H1 (cell line): ENCODE data around the gene ADRM1. TPM values are rescaled to one million over a fixed set of nuclear protein-coding genes. Genes with fewer than 3 reads are reported as not detected.

Source experiments
- CTCF ChIA-PET: fragments of 300-600 bp; sonication (Branson Sonifier 250); formaldehyde crosslinking; loops from one replicate; lab custom pipeline; 2021; ENCODE audit not compliant: partially characterized antibody; lab: Charles Lee
- POLR2A ChIA-PET: fragments of 300-600 bp; sonication (Branson Sonifier 250); formaldehyde crosslinking; loops from one replicate; lab custom pipeline; 2021; ENCODE audit warnings: inconsistent platforms; ENCODE audit not compliant: partially characterized antibody; lab: Charles Lee
- DNase-seq, 2 experiments: peaks; one replicate each; pipeline versions ENCODE4 v3.0.0 to v3.0.0-alpha.2; 2010 to 2022; ENCODE audit warnings: low spot score in 2 of 2, low read depth in 1 of 2, mixed read lengths in 1 of 2
- FAIRE-seq: peaks from 2 replicates; lab custom pipeline; 2011; peaks lifted over from hg19 to GRCh38; lab: Jason Lieb, UNC
- H2AFZ ChIP-seq: 2 replicates; pipeline ENCODE4 v1.8.1; 2012; ENCODE audit warnings: low read length, inconsistent platforms
- H2AK5ac ChIP-seq: 2 replicates; pipeline ENCODE4 v1.6.1; 2013; ENCODE audit warnings: low read depth, low read length
- H2BK120ac ChIP-seq: replicated peaks from 2 replicates; pipeline ENCODE3; 2013; ENCODE audit warnings: low read depth, low read length, inconsistent platforms
- H2BK12ac ChIP-seq: 2 replicates; pipeline ENCODE4 v1.6.1; 2013; ENCODE audit warnings: low read depth, low read length
- H2BK15ac ChIP-seq: 2 replicates; pipeline ENCODE4 v1.6.1; 2013; ENCODE audit warnings: low read length
- H2BK20ac ChIP-seq: 2 replicates; pipeline ENCODE4 v1.6.1; 2013; ENCODE audit warnings: low read length
- H2BK5ac ChIP-seq: 2 replicates; pipeline ENCODE4 v1.6.1; 2013; ENCODE audit warnings: low read depth, low read length
- H3K14ac ChIP-seq: 2 replicates; pipeline ENCODE4 v1.6.1; 2013; ENCODE audit warnings: inconsistent platforms; ENCODE audit not compliant: insufficient read length
- H3K18ac ChIP-seq: 2 replicates; pipeline ENCODE4 v1.6.1; 2013; ENCODE audit warnings: low read length; ENCODE audit errors: extremely low read depth
- H3K23ac ChIP-seq: 2 replicates; pipeline ENCODE4 v1.6.1; 2013; ENCODE audit warnings: inconsistent platforms; ENCODE audit not compliant: insufficient read length
- H3K23me2 ChIP-seq: 2 replicates; pipeline ENCODE4 v1.6.1; 2013; ENCODE audit warnings: low read depth, low read length
- H3K27ac ChIP-seq: 2 replicates; pipeline ENCODE4 v1.6.1; 2011; ENCODE audit warnings: low read depth, low read length, inconsistent platforms
- H3K27me3 ChIP-seq, 4 experiments: replicated peaks in 1 of 4; 1 replicate in 1 of 4; 2 replicates in 3 of 4; pipeline versions ENCODE4 v1.6.1 to v1.8.1; 2011 to 2013; ENCODE audit warnings: low read length in 3 of 4, mild to moderate bottlenecking in 3 of 4, inconsistent platforms in 2 of 4, mixed read lengths in 2 of 4, moderate library complexity in 1 of 4; ENCODE audit not compliant: control insufficient read depth in 3 of 4, insufficient read depth in 3 of 4; ENCODE audit errors: extremely low read depth in 1 of 4
- H3K36me3 ChIP-seq, 4 experiments: 2 replicates each; pipeline versions ENCODE4 v1.6.1 to v1.8.1; 2011 to 2013; ENCODE audit warnings: mild to moderate bottlenecking in 4 of 4, low read length in 3 of 4, moderate library complexity in 2 of 4, control low read depth in 1 of 4, inconsistent platforms in 1 of 4; ENCODE audit not compliant: insufficient read depth in 4 of 4, control insufficient read depth in 2 of 4
- H3K4ac ChIP-seq: replicated peaks from 2 replicates; pipeline ENCODE3; 2013; ENCODE audit warnings: low read length, low read depth, mixed read lengths, inconsistent platforms; ENCODE audit not compliant: insufficient read length
- H3K4me1 ChIP-seq, 4 experiments: replicated peaks in 1 of 4; 1 replicate in 1 of 4; 2 replicates in 3 of 4; pipeline versions ENCODE4 v1.6.1 to v1.8.1; 2011 to 2013; ENCODE audit warnings: low read length in 3 of 4, inconsistent platforms in 2 of 4, mixed read lengths in 1 of 4; ENCODE audit not compliant: insufficient read depth in 4 of 4, control insufficient read depth in 3 of 4
- H3K4me2 ChIP-seq, 2 experiments: 2 replicates each; pipeline versions ENCODE4 v1.6.1 to v1.8.1; 2011 to 2013; ENCODE audit warnings: low read depth in 2 of 2, low read length in 2 of 2, control low read depth in 1 of 2, inconsistent platforms in 1 of 2, mild to moderate bottlenecking in 1 of 2; ENCODE audit not compliant: insufficient read depth in 1 of 2
- H3K4me3 ChIP-seq, 4 experiments: fragments of 200-600, 300-600 bp in 1 of 4; sonication (generic), shearing (Covaris generic), sonication (Bioruptor Twin) in 1 of 4; 2 replicates each; pipeline versions ENCODE4 v1.5.1 to v1.8.1; 2011 to 2016; ENCODE audit warnings: low read length in 4 of 4, low read depth in 3 of 4, control low read depth in 2 of 4, inconsistent platforms in 2 of 4, mild to moderate bottlenecking in 2 of 4, mixed read lengths in 1 of 4, moderate library complexity in 1 of 4; ENCODE audit not compliant: insufficient read depth in 2 of 4; ENCODE audit errors: extremely low read depth in 1 of 4
- H3K56ac ChIP-seq: replicated peaks from 2 replicates; pipeline ENCODE3; 2013; ENCODE audit warnings: low read depth, mild to moderate bottlenecking, mixed read lengths, low read length, inconsistent platforms; ENCODE audit not compliant: insufficient read length
- H3K79me1 ChIP-seq: 2 replicates; pipeline ENCODE4 v1.6.1; 2013; ENCODE audit warnings: low read depth, low read length, control low read depth
- H3K79me2 ChIP-seq, 2 experiments: 2 replicates each; pipeline versions ENCODE4 v1.6.1 to v1.8.1; 2012 to 2013; ENCODE audit warnings: low read length in 2 of 2, mild to moderate bottlenecking in 2 of 2, inconsistent platforms in 1 of 2; ENCODE audit not compliant: insufficient read depth in 2 of 2, control insufficient read depth in 1 of 2
- H3K9ac ChIP-seq, 4 experiments: replicated peaks in 1 of 4; 1 replicate in 1 of 4; 2 replicates in 3 of 4; pipeline versions ENCODE4 v1.6.1 to v1.8.1; 2011 to 2013; ENCODE audit warnings: low read depth in 3 of 4, low read length in 3 of 4, control low read depth in 2 of 4, mild to moderate bottlenecking in 2 of 4, moderate library complexity in 2 of 4, inconsistent platforms in 1 of 4; ENCODE audit errors: extremely low read depth in 1 of 4
- H3K9me3 ChIP-seq, 2 experiments: 2 replicates each; pipeline versions ENCODE4 v1.6.1 to v1.8.1; 2012 to 2013; ENCODE audit warnings: mild to moderate bottlenecking in 2 of 2, moderate library complexity in 2 of 2, control low read depth in 1 of 2, inconsistent platforms in 1 of 2, low read depth in 1 of 2, low read length in 1 of 2, mixed read lengths in 1 of 2; ENCODE audit not compliant: insufficient read depth in 2 of 2
- H4K20me1 ChIP-seq, 2 experiments: replicated peaks in 1 of 2; 2 replicates each; pipeline versions ENCODE3 to v1.8.1; 2011 to 2013; ENCODE audit warnings: inconsistent platforms in 2 of 2, low read length in 2 of 2, mild to moderate bottlenecking in 1 of 2; ENCODE audit not compliant: insufficient read depth in 2 of 2, control insufficient read depth in 1 of 2
- H4K5ac ChIP-seq: 2 replicates; pipeline ENCODE4 v1.6.1; 2013; ENCODE audit warnings: low read length, low read depth, mixed read lengths, inconsistent platforms; ENCODE audit not compliant: insufficient read length
- H4K8ac ChIP-seq: 2 replicates; pipeline ENCODE4 v1.8.0; 2013; ENCODE audit warnings: mild to moderate bottlenecking, moderate library complexity, low read length, inconsistent platforms; ENCODE audit not compliant: insufficient read depth; ENCODE audit errors: extremely low read depth
- H4K91ac ChIP-seq: replicated peaks from 2 replicates; pipeline ENCODE3; 2013; ENCODE audit warnings: low read length, mixed read lengths, inconsistent platforms; ENCODE audit not compliant: insufficient read length
- BRCA1 ChIP-seq: IDR thresholded peaks from 2 replicates; pipeline ENCODE4 v1.6.1; 2012; ENCODE audit warnings: low read depth, low read length, improper control_type of control experiment
- CHD2 ChIP-seq: IDR thresholded peaks from 2 replicates; pipeline ENCODE4 v1.6.1; 2012; ENCODE audit warnings: low read length, improper control_type of control experiment
- JUND ChIP-seq: IDR thresholded peaks from 2 replicates; pipeline ENCODE4 v1.6.1; 2011; ENCODE audit warnings: mild to moderate bottlenecking, improper control_type of control experiment, low read length
- PHF8 ChIP-seq: fragments of 200-600 bp; sonication (generic); conservative IDR thresholded peaks from 2 replicates; pipeline ENCODE4 v1.7.1; 2012; ENCODE audit warnings: low read depth, mild to moderate bottlenecking, inconsistent platforms, low read length, moderate library complexity
- POU5F1 ChIP-seq: IDR thresholded peaks from 2 replicates; pipeline ENCODE4 v1.6.1; 2011; ENCODE audit warnings: low read depth, mild to moderate bottlenecking, low read length, moderate library complexity
- RAD21 ChIP-seq, 2 experiments: IDR thresholded peaks in 1 of 2; conservative IDR thresholded peaks in 1 of 2; 2 replicates each; pipeline ENCODE4 v1.6.1; 2011; ENCODE audit warnings: low read depth in 2 of 2, low read length in 2 of 2, improper control_type of control experiment in 1 of 2, inconsistent platforms in 1 of 2, mild to moderate bottlenecking in 1 of 2, moderate library complexity in 1 of 2
- SRF ChIP-seq: IDR thresholded peaks from 2 replicates; pipeline ENCODE4 v1.6.1; 2011; ENCODE audit warnings: mild to moderate bottlenecking, low read depth, low read length, moderate library complexity
- TAF1 ChIP-seq: IDR thresholded peaks from 2 replicates; pipeline ENCODE4 v1.6.1; 2011; ENCODE audit warnings: mild to moderate bottlenecking, low read depth, low read length
- TBP ChIP-seq: IDR thresholded peaks from 2 replicates; pipeline ENCODE4 v1.6.1; 2011; ENCODE audit warnings: low read depth, low read length, improper control_type of control experiment
- TEAD4 ChIP-seq: IDR thresholded peaks from 2 replicates; pipeline ENCODE4 v1.6.1; 2012; ENCODE audit warnings: low read depth, low read length, inconsistent platforms, mixed read lengths
- YY1 ChIP-seq: IDR thresholded peaks from 2 replicates; pipeline ENCODE4 v1.6.1; 2011; ENCODE audit warnings: low read depth, mild to moderate bottlenecking, low read length
- WGBS, 2 experiments: shearing (Covaris generic) in 1 of 2; methylation state at CpG; one replicate each; pipeline versions ENCODE4 v1.1.6 to v1.1.7; 2013 to 2015; ENCODE audit warnings: low lambda C conversion rate in 2 of 2, mixed read lengths in 2 of 2, inconsistent platforms in 1 of 2, low coverage in 1 of 2, missing lambda C conversion rate in 1 of 2; ENCODE audit not compliant: insufficient replicate concordance in 2 of 2, insufficient coverage in 1 of 2, insufficient read length in 1 of 2; ENCODE audit errors: extremely low coverage in 1 of 2, missing lambda C conversion rate in 1 of 2; 5-methylcytosine and 5-hydroxymethylcytosine counted together
- polyA plus RNA-seq, 7 experiments: library from polyadenylated mRNA; depleted of rRNA in 3 of 7; stranded (reverse) in 5 of 7; unstranded in 2 of 7; fragments of >200 nt in 5 of 7; fragments of 200-250 nt in 2 of 7; gene quantifications; 1 replicate in 5 of 7; 2 replicates in 1 of 7; 4 replicates in 1 of 7; pipeline versions ENCODE4 v1.2.1 to v1.2.3, GENCODE V29; 2011 to 2013; ENCODE audit warnings: missing spikeins in 2 of 7, mixed read lengths in 2 of 7
- total RNA-seq: library from RNA; stranded (reverse); fragmentation: NEBNext Ultra II Directional; extraction: Animal tissue kit (Norgen Biotek cat#: 25700); gene quantifications from 2 replicates; pipeline ENCODE4 v1.2.1, GENCODE V29; 2021
- TF ChIP-seq, protein P1 (sequence below): IDR thresholded peaks from 2 replicates; pipeline ENCODE4 v1.6.1; 2011; ENCODE audit warnings: low read length, improper control_type of control experiment

Gene ADRM1
- total and polyA plus RNA-seq, 2 of the 8 experiments (the other 6 are each of a cell fraction or from before 2014, with no cell fraction given): 126 to 214 TPM

DNA sequence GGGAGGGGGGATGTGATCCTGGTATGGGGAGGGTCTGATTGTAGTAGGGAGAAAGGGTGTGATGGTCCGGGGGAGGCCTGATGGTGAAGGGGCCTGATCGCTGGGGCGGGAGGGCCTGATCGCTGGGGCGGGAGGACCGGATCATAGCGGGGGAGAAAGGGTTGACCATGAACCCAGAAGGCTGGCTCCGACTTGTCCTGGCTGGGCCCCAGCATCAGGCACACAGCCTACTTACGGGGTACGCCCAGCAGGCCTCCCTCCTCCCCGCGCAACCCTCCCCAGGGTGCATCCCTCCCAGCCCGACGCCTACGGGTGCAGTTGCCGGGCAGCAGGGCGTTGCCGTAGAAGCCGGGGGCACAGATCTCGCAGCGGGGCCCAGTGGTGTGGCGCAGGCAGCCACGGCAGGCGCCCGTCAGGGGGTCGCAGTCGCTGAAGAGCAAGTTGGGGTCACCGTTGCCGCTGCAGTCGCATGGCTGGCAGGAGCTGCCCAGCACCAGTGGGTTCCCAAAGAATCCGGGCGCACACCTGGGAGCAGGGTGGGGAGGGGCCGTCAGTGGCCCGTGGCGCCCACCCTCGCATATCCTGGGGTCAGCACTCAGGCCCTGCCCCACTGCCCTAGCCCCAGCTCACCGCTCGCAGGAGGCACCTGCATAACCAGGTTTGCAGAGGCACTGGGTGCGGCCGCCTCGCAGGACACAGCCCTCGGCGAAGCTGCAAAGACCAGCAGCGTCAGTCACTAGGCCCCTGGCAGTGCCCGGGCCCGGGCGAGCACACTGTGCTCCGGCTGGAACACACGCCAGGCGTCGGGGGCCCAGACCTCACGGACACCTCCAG lies 20.6 kb downstream of the ADRM1 start:
- no peak overlapping the region for H2BK5ac ChIP-seq
- no peaks in the 10 kb centered on the region for H3K23me2 ChIP-seq
- CTCF ChIA-PET: interaction anchor here (0.7 to 1.9 kb wide), 5 partner anchors 9 to 59 kb away, joined by 3 to 5 read pairs (median 3); no protein-coding TSS in a partner anchor
- no peak overlapping the region for H4K5ac ChIP-seq
- no peak overlapping the region for H2AFZ ChIP-seq
- no peak overlapping the region for H3K18ac ChIP-seq
- no peak overlapping the region for H3K4ac ChIP-seq
- H3K27me3 ChIP-seq: no peaks in the 10 kb centered on the region
- DNase-seq (no peak), FAIRE-seq (no peak)
- H4K8ac ChIP-seq: no peak overlapping the region; the same call in 1 of the 2 replicates
- no peaks in the 10 kb centered on the region for H3K79me2 ChIP-seq
- H2BK12ac ChIP-seq: no peak overlapping the region
- peaks cover 0 to 19% of the 10 kb centered on the region in 2 experiments; a peak in 2 of 4 replicates for H3K9me3 ChIP-seq
- no peak overlapping the region for H3K56ac ChIP-seq
- 90% methylated on average over 22 of the region's 52 CpGs; no CpG with 5 or more reads in 1 of the 2 experiments for WGBS, 2 experiments
- no peak overlapping the region for H2BK15ac ChIP-seq
- no peak overlapping the region for H3K27ac ChIP-seq
- H3K79me1 ChIP-seq: no peaks in the 10 kb centered on the region
- peaks cover 41 to 88% (median 68%) of the 10 kb centered on the region in 4 experiments for H3K36me3 ChIP-seq
- H2BK120ac ChIP-seq: no peak overlapping the region
- POLR2A ChIA-PET: interaction anchor here (0.9 to 13.3 kb wide), 7 partner anchors 9 to 66 kb away, joined by 3 to 151 read pairs (median 6); partner anchors contain the start of gene ADRM1
- H4K20me1 ChIP-seq: peaks cover 0 to 9% of the 10 kb centered on the region in 2 experiments
- H3K23ac ChIP-seq: no peak overlapping the region
- H3K14ac ChIP-seq: no peak overlapping the region
- no peak overlapping the region for H2AK5ac ChIP-seq
- no peak overlapping the region for H3K9ac ChIP-seq
- H3K4me3 ChIP-seq: no peak overlapping the region
- no peak overlapping the region for H4K91ac ChIP-seq
- no peaks in the 10 kb centered on the region for H3K4me1 ChIP-seq
- H3K4me2 ChIP-seq: no peak overlapping the region
- H2BK20ac ChIP-seq: no peak overlapping the region
- TF ChIP-seq PHF8 (no peak), TAF1 (no peak), SRF (no peak), BRCA1 (no peak), TBP (no peak), CHD2 (no peak), YY1 (no peak), TEAD4 (no peak), JUND (no peak), RAD21 (IDR thresholded peaks at IDR 0.05 in 1 of 2, conservative IDR thresholded peaks at IDR 0.05 in 1 of 2; ENCODE audit: low read depth in 2 of 2, low read length in 2 of 2) (no peak), POU5F1 (no peak)
- TF ChIP-seq, protein P1, sequence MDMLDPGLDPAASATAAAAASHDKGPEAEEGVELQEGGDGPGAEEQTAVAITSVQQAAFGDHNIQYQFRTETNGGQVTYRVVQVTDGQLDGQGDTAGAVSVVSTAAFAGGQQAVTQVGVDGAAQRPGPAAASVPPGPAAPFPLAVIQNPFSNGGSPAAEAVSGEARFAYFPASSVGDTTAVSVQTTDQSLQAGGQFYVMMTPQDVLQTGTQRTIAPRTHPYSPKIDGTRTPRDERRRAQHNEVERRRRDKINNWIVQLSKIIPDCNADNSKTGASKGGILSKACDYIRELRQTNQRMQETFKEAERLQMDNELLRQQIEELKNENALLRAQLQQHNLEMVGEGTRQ: no peak
